ENCODE results near the gene FADS6. TPM values are rescaled to one million over a fixed set of nuclear protein-coding genes. Genes with fewer than 3 reads are reported as not detected.

Gene FADS6
- total and polyA plus RNA-seq, 2 of the 13 experiments (the other 11 are each of a cell fraction or from before 2014, with no cell fraction given), result 0.11 TPM

DNA sequence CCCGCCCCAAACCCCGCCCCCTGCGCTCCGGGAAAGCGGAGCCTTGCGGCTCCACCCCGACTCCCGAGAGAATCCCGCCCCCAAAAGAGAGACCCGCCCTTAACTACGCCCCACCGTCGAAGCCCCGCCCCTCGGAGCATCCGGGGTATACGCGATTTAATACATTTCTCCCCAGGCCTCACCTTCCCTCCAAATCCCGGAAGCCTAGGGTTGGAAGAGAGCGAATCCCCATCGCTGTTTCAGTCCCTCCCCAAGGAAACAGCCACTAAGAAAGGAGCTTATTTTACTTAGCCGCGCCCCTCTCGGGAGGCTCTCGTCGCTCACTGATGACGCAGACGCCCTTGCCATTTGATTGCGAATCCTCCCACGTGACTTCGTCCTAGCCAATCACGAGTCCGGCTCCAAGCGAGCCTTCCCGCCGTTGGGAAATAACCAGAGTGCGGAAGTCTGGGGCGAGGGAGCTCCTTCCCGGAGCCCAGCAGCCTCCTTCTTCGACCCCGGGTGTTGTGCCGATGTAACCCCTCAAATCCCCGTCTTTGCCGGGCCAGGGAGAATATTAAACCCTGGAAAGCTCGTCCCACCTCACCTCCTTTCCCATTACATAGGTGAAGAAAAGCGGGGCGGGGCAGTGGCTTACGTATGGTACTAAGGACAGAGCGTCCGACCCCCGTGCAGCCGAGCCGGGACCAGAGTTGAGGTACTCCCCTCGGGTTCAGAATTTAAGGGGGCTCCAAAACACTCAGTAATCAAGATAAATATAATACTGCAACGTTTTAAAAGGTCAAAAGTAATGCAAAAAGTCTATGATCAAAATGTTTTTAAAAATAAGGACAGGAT is 20.2 kb downstream of the FADS6 start (continued):
- TF ChIP-seq, protein P1, sequence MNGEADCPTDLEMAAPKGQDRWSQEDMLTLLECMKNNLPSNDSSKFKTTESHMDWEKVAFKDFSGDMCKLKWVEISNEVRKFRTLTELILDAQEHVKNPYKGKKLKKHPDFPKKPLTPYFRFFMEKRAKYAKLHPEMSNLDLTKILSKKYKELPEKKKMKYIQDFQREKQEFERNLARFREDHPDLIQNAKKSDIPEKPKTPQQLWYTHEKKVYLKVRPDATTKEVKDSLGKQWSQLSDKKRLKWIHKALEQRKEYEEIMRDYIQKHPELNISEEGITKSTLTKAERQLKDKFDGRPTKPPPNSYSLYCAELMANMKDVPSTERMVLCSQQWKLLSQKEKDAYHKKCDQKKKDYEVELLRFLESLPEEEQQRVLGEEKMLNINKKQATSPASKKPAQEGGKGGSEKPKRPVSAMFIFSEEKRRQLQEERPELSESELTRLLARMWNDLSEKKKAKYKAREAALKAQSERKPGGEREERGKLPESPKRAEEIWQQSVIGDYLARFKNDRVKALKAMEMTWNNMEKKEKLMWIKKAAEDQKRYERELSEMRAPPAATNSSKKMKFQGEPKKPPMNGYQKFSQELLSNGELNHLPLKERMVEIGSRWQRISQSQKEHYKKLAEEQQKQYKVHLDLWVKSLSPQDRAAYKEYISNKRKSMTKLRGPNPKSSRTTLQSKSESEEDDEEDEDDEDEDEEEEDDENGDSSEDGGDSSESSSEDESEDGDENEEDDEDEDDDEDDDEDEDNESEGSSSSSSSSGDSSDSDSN (CRISPR knock-in tag; IDR thresholded peaks at IDR 0.05), result 0 out of 2 replicates have a peak, but pooled peaks have one; percentile 8
- TF ChIP-seq GATA4 (IDR thresholded peaks at IDR 0.05; ENCODE audit: borderline replicate concordance, low read depth) (peak; percentile 83; the same call in 1 of the 2 replicates), PAWR (CRISPR knock-in tag; IDR thresholded peaks at IDR 0.05; ENCODE audit: borderline replicate concordance) (no peak), HOXA5 (CRISPR knock-in tag; IDR thresholded peaks at IDR 0.05) (0 out of 2 replicates have a peak, but pooled peaks have one; percentile 6), ZNF331 (CRISPR knock-in tag; IDR thresholded peaks at IDR 0.05) (peak; percentile 50; the same call in 1 of the 2 replicates), NRL (CRISPR knock-in tag; IDR thresholded peaks at IDR 0.05; ENCODE audit: borderline replicate concordance) (peak; percentile 4; the same call in 1 of the 2 replicates), ZNF768 (CRISPR knock-in tag; IDR thresholded peaks at IDR 0.05) (peak; percentile 34; the same call in 1 of the 2 replicates)

DNA sequence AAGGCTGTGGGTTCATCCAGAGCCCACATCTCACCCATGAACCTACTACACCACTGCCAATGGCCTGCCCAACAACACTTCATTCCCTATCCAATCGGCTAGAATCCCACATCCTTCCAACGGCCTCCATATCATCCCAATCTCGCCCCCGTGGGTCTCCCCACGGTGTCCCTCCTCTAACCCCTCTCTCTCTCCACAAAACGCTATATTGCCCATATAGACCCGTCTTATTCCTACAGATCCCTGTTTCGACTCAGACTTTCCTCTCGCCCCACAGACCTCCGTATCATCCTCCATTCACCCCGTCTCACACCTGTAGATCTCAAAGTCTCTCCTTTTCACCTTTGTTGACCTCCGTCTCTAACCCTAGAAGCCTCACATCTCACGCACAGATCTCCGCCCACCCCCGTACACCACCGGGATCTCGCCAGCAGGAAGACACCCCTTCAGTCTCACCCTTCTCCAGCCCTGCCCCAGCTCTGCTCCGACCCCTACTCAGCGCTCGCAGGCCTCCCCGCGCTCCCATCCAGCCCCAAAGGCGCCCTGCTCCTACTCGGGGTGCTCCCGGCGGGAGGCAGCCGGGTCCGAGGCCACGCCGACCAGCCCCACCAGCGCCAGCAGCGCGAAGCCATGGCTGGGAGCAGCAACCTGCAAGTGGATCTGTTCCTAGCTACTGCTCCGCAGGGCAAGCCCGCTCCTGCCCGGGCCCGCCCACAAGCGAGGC is 21.0 kb downstream of the FADS6 start, which contains the start of gene FDXR:
Gene FDXR (minus strand): TSS at position 682 of the 724 bp plus-strand sequence. CDS start 50 bp downstream, at position 632.
- FAIRE-seq (peak; percentile 54), DNase-seq (ENCODE audit: low spot score) (peak; percentile 50), ATAC-seq (peak; percentile 82)
- Histone ChIP-seq H3K4me3 (replicated peaks in 1 of 3; ENCODE audit: insufficient read depth in 1 of 3, low read depth in 2 of 3, low read length in 3 of 3) (peak within 1 kb of the TSS; percentile 70 to 95 (median 85)), H4K20me1 (ENCODE audit: insufficient read depth, low read length) (no peaks in the 10 kb centered on the region), H3K9ac (ENCODE audit: insufficient read depth, low read depth, low read length) (peak within 1 kb of the TSS; percentile 89), H3K27ac (ENCODE audit: extremely low read length, insufficient read depth, low read length) (peak within 1 kb of the TSS; percentile 75), H3K4me2 (ENCODE audit: low read depth, low read length) (peak within 1 kb of the TSS; percentile 85), H3K36me3 (replicated peaks in 1 of 2; ENCODE audit: control insufficient read depth in 1 of 2, insufficient read depth in 2 of 2, low read length in 2 of 2) (peaks cover 0 to 1% of the 10 kb centered on the region in 2 experiments; a peak in 1 of 5 replicates), H3K27me3 (ENCODE audit: control insufficient read depth in 1 of 2, insufficient read depth in 2 of 2, low read length in 2 of 2) (no peaks in the 10 kb centered on the region; a peak in 1 of 5 replicates), H3K79me2 (ENCODE audit: insufficient read depth, low read length) (peaks cover 11% of the 10 kb centered on the region), H2AFZ (ENCODE audit: low read length) (peak within 1 kb of the TSS; percentile 51), H3K9me3 (ENCODE audit: low read length) (no peaks in the 10 kb centered on the region), H3K4me1 (ENCODE audit: insufficient read depth, low read length) (peaks cover 80% of the 10 kb centered on the region)
- WGBS (ENCODE audit: low lambda C conversion rate), result under 1% methylated on average over 33 of the region's 38 CpGs
- in situ Hi-C loops (cut with HindIII; ENCODE audit: extremely low pct_ligation_motif_present, low pct_unique_long_range_greater_than_20kb) (no loop called here), intact Hi-C loops (cut with micrococcal nuclease; ENCODE audit: unreplicated experiment) (no loop called here)
- TSS peak; percentile 88 for BruUV-seq (replicated peaks)
- CTCF ChIA-PET (ENCODE audit: low intra/inter-chr PET ratio, low total read pairs), result no interaction called here
- POLR2A ChIA-PET, result interaction anchor here (0.5 to 3.2 kb wide), 64 partner anchors 9 to 1075 kb away, joined by 3 to 60 read pairs (median 4); partner anchors contain the start of genes FADS6, GRIN2C, HID1 and MRPL58
- peak; percentile 85; the same call in 1 of the 2 replicates for TF ChIP-seq ZNF138 (CRISPR knock-in tag; IDR thresholded peaks at IDR 0.05; ENCODE audit: low read depth)
- TF ChIP-seq, protein P2, sequence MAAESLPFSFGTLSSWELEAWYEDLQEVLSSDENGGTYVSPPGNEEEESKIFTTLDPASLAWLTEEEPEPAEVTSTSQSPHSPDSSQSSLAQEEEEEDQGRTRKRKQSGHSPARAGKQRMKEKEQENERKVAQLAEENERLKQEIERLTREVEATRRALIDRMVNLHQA (CRISPR knock-in tag; IDR thresholded peaks at IDR 0.05), result no peak
- peak; percentile 88; the same call in 1 of the 2 replicates for TF ChIP-seq ZSCAN30 (CRISPR knock-in tag; IDR thresholded peaks at IDR 0.05)
- TF ChIP-seq ZC3H13 (CRISPR knock-in tag; IDR thresholded peaks at IDR 0.05), result peak; percentile 82; the same call in 1 of the 2 replicates
- TF ChIP-seq KMT2B (CRISPR knock-in tag; IDR thresholded peaks at IDR 0.05), result 0 out of 2 replicates have a peak, but pooled peaks have one; percentile 67
- peak; percentile 71; the same call in 1 of the 2 replicates for TF ChIP-seq ZNF44 (CRISPR knock-in tag; IDR thresholded peaks at IDR 0.05)
- TF ChIP-seq, protein P3, sequence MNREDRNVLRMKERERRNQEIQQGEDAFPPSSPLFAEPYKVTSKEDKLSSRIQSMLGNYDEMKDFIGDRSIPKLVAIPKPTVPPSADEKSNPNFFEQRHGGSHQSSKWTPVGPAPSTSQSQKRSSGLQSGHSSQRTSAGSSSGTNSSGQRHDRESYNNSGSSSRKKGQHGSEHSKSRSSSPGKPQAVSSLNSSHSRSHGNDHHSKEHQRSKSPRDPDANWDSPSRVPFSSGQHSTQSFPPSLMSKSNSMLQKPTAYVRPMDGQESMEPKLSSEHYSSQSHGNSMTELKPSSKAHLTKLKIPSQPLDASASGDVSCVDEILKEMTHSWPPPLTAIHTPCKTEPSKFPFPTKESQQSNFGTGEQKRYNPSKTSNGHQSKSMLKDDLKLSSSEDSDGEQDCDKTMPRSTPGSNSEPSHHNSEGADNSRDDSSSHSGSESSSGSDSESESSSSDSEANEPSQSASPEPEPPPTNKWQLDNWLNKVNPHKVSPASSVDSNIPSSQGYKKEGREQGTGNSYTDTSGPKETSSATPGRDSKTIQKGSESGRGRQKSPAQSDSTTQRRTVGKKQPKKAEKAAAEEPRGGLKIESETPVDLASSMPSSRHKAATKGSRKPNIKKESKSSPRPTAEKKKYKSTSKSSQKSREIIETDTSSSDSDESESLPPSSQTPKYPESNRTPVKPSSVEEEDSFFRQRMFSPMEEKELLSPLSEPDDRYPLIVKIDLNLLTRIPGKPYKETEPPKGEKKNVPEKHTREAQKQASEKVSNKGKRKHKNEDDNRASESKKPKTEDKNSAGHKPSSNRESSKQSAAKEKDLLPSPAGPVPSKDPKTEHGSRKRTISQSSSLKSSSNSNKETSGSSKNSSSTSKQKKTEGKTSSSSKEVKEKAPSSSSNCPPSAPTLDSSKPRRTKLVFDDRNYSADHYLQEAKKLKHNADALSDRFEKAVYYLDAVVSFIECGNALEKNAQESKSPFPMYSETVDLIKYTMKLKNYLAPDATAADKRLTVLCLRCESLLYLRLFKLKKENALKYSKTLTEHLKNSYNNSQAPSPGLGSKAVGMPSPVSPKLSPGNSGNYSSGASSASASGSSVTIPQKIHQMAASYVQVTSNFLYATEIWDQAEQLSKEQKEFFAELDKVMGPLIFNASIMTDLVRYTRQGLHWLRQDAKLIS (CRISPR knock-in tag; IDR thresholded peaks at IDR 0.05), result 0 out of 2 replicates have a peak, but pooled peaks have one; percentile 83
